Gastrocnemius medialis (tissue), 4 donors: Measurements from ENCODE around the gene SLC38A4.
"Not testable (repeated sequence)": the region's sequence is repeated elsewhere in the genome, so short reads cannot be mapped to it uniquely, and the experiment has no call there.

Experiments
- POLR2A ChIP-seq, 2 donors: fragments of 450-650 bp; IDR thresholded peaks; one replicate each; pipeline ENCODE4 v1.6.1; 2017; ENCODE audit warnings: antibody characterized with exemption in 2 of 2, mild to moderate bottlenecking in 2 of 2, moderate library complexity in 2 of 2
- TF ChIP-seq, protein P1 (sequence below), 5 experiments: fragments of 450-650 bp in 3 of 5; fragments of 200-600 bp in 2 of 5; sonication (generic) in 2 of 5; IDR thresholded peaks in 4 of 5; conservative IDR thresholded peaks in 1 of 5; 1 replicate in 4 of 5; 2 replicates in 1 of 5; pipeline ENCODE4 v1.5.1; 2016 to 2019; ENCODE audit warnings: antibody characterized with exemption in 5 of 5, mild to moderate bottlenecking in 3 of 5, moderate library complexity in 3 of 5

DNA sequence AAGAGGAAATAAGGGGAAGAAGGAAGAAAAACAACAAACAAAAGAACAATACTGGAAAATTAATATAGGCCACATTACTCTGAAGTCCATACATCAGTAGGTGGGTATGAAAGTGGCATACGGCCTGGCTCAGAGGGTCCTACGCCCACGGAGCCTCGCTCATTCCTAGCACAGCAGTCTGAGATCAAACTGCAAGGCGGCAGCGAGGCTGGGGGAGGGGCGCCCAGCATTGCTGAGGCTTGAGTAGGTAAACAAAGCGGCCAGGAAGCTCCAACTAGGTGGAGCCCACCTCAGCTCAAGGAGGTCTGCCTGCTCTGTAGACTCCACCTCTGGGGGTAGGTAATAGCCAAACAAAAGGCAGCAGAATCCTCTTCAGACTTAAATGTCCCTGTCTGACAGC, 23.0 kb upstream of the SLC38A4 start:
- TF ChIP-seq, protein P1, sequence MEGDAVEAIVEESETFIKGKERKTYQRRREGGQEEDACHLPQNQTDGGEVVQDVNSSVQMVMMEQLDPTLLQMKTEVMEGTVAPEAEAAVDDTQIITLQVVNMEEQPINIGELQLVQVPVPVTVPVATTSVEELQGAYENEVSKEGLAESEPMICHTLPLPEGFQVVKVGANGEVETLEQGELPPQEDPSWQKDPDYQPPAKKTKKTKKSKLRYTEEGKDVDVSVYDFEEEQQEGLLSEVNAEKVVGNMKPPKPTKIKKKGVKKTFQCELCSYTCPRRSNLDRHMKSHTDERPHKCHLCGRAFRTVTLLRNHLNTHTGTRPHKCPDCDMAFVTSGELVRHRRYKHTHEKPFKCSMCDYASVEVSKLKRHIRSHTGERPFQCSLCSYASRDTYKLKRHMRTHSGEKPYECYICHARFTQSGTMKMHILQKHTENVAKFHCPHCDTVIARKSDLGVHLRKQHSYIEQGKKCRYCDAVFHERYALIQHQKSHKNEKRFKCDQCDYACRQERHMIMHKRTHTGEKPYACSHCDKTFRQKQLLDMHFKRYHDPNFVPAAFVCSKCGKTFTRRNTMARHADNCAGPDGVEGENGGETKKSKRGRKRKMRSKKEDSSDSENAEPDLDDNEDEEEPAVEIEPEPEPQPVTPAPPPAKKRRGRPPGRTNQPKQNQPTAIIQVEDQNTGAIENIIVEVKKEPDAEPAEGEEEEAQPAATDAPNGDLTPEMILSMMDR (IDR thresholded peaks at IDR 0.05 in 4 of 5, conservative IDR thresholded peaks at IDR 0.05 in 1 of 5) = not testable (repeated sequence)
- not testable (repeated sequence) for TF ChIP-seq POLR2A (IDR thresholded peaks at IDR 0.05)
